Gastrocnemius medialis (tissue), 4 donors: ENCODE data around the gene EFNA1.

Experiments
- CTCF ChIP-seq, 5 experiments: fragments of 450-650 bp in 3 of 5; fragments of 200-600 bp in 2 of 5; sonication (generic) in 2 of 5; IDR thresholded peaks in 4 of 5; conservative IDR thresholded peaks in 1 of 5; 1 replicate in 4 of 5; 2 replicates in 1 of 5; pipeline ENCODE4 v1.5.1; 2016 to 2019; ENCODE audit warnings: antibody characterized with exemption in 5 of 5, mild to moderate bottlenecking in 3 of 5, moderate library complexity in 3 of 5
- POLR2A ChIP-seq, 2 donors: fragments of 450-650 bp; IDR thresholded peaks; one replicate each; pipeline ENCODE4 v1.6.1; 2017; ENCODE audit warnings: antibody characterized with exemption in 2 of 2, mild to moderate bottlenecking in 2 of 2, moderate library complexity in 2 of 2

GRCh38 chr1:155133799-155134281 is 6.2 kb downstream of the EFNA1 start:
- TF ChIP-seq CTCF (IDR thresholded peaks at IDR 0.05 in 4 of 5, conservative IDR thresholded peaks at IDR 0.05 in 1 of 5) (no peak), POLR2A (IDR thresholded peaks at IDR 0.05) (no peak)
